Calu3 (cell line): ENCODE data around the gene CEND1. TPM values are rescaled to one million over a fixed set of nuclear protein-coding genes. Genes with fewer than 3 reads are reported as not detected.

Experiments used
- Bru-seq: library from RNA; stranded (reverse); fragments of 400-500 nt; gene quantifications from one replicate; lab custom pipeline; 2021; lab: Mats Ljungman, UMichigan
- BruChase-seq, 2 experiments: library from RNA; stranded (reverse); fragments of 400-500 nt; gene quantifications; one replicate each; lab custom pipeline; 2021; lab: Mats Ljungman, UMichigan
- BruUV-seq: library from RNA; stranded (reverse); fragments of 400-500 nt; replicated peaks from 2 replicates; lab custom pipeline; 2021; lab: Mats Ljungman, UMichigan
- CTCF ChIA-PET: fragments of 300-600 bp; sonication (Branson Sonifier 250); formaldehyde crosslinking; loops from one replicate; lab custom pipeline; 2022; ENCODE audit warnings: antibody characterized with exemption; lab: Charles Lee
- DNase-seq: peaks from one replicate; pipeline ENCODE4 v3.0.0; 2022
- H3K27ac Mint-ChIP-seq: one replicate; pipeline ENCODE4 v1.8.0; 2022; ENCODE audit warnings: mixed read lengths; ENCODE audit not compliant: unreplicated experiment
- H3K27me3 Mint-ChIP-seq: one replicate; pipeline ENCODE4 v1.8.0; 2022; ENCODE audit warnings: mixed read lengths; ENCODE audit not compliant: unreplicated experiment
- H3K36me3 Mint-ChIP-seq: one replicate; pipeline ENCODE4 v1.8.0; 2022; ENCODE audit warnings: mild to moderate bottlenecking, moderate library complexity, mixed read lengths; ENCODE audit not compliant: insufficient read depth, unreplicated experiment
- H3K4me1 Mint-ChIP-seq: one replicate; pipeline ENCODE4 v1.8.0; 2022; ENCODE audit warnings: mild to moderate bottlenecking, low read depth, mixed read lengths; ENCODE audit not compliant: unreplicated experiment
- H3K4me3 Mint-ChIP-seq: one replicate; pipeline ENCODE4 v1.8.0; 2022; ENCODE audit warnings: mild to moderate bottlenecking, low read depth, moderate library complexity, mixed read lengths; ENCODE audit not compliant: unreplicated experiment
- H3K9me3 Mint-ChIP-seq: one replicate; pipeline ENCODE4 v1.8.0; 2022; ENCODE audit warnings: low read depth, mixed read lengths; ENCODE audit not compliant: unreplicated experiment
- CTCF ChIP-seq: fragments of 200-600 bp; IDR thresholded peaks from one replicate; pipeline ENCODE4 v1.8.0; 2022; ENCODE audit warnings: antibody characterized with exemption; ENCODE audit not compliant: unreplicated experiment
- intact Hi-C: fragments of 100-400 bp; cut with micrococcal nuclease; formaldehyde crosslinking; loops from one replicate; pipeline ENCODE4 v1.10.0; 2022; ENCODE audit not compliant: unreplicated experiment
- long read RNA-seq: library from polyadenylated mRNA; stranded (forward); transcript quantifications from one replicate; pipeline ENCODE4 v2.0.0, GENCODE V29; 2022
- total RNA-seq: library from RNA; stranded (reverse); gene quantifications from 2 replicates; pipeline ENCODE4 v1.2.3, GENCODE V29; 2022

CEND1 gene
- total RNA-seq (not detected in 2 replicates), Bru-seq, nascent RNA (not detected), BruChase-seq, experiment 1, labeled RNA remaining after a 6-hour chase (not detected), BruChase-seq, experiment 2, labeled RNA remaining after a 2-hour chase (not detected)
- long read RNA-seq, result 0 reads

DNA sequence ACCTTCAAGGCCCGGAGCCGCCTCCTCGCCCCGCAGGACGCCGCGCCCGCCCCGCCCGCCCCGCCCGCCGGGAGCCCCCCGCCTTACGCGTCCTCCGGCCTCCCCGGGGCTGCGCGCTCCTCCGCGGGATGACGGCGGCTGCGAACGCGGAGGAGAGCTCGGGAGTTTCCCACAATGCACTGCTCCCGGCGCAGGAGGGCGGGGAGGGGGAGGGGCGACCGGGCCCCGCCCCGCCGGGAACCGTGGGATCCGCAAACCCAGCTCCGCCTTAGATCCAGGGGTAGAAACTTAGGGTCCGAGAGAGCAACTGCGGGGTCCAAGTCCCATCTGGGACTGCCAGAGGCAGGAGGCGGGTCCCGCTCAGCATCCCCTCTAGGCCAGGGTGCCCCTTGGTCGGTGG, at the start of gene CEND1:
TSS of gene CEND1 (minus strand) at position 148 of the 400 bp plus-strand sequence. CDS start 1,514 bp downstream, outside the sequence.
- Mint-ChIP-seq H3K27me3 (no peaks in the 10 kb centered on the region), H3K4me3 (no peak within 1 kb of the TSS), H3K4me1 (no peaks in the 10 kb centered on the region), H3K27ac (no peak within 1 kb of the TSS), H3K36me3 (peaks cover 52% of the 10 kb centered on the region), H3K9me3 (no peaks in the 10 kb centered on the region)
- no TSS peak for BruUV-seq
- no peak for DNase-seq
- intact Hi-C loops, result no loop called here
- CTCF ChIA-PET, result interaction anchor here (1.0 to 1.4 kb wide), 2 partner anchors 13 to 14 kb away, joined by 3 to 5 read pairs; no protein-coding TSS in a partner anchor
- TF ChIP-seq CTCF, result no peak

DNA sequence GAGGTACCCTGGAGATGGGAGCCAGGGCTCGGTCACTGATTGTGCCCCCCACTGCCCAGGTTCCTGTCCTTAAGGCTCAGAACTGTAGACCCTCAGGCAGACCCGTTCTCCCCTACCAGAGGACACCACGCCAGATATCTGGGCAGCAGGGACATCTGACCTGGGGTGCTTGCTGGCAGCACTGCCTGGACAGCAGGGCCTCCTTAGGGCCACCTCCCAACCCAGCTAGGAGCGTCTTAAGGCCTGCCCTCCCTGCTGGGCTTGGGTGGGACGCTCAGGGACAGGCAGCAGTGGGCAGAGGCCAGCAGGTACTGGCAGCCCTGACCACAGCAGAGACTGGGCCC, 49.4 kb upstream of the CEND1 start:
- BruUV-seq, result no TSS peak
- no peak for DNase-seq
- H3K27ac Mint-ChIP-seq, result peak overlapping the region; percentile 43
- CTCF ChIA-PET, result no interaction called here
- peaks cover 96% of the 10 kb centered on the region for H3K36me3 Mint-ChIP-seq
- no peak overlapping the region for H3K4me3 Mint-ChIP-seq
- no peaks in the 10 kb centered on the region for H3K27me3 Mint-ChIP-seq
- peaks cover 23% of the 10 kb centered on the region for H3K4me1 Mint-ChIP-seq
- no peak for TF ChIP-seq CTCF
- intact Hi-C loops, result no loop called here
- no peaks in the 10 kb centered on the region for H3K9me3 Mint-ChIP-seq

GRCh38 chr11:838441-839279, 48.8 kb upstream of the CEND1 start:
- Mint-ChIP-seq H3K4me1 (peaks cover 21% of the 10 kb centered on the region), H3K9me3 (no peaks in the 10 kb centered on the region), H3K4me3 (peak overlapping the region; percentile 30), H3K27ac (peak overlapping the region; percentile 43), H3K27me3 (no peaks in the 10 kb centered on the region), H3K36me3 (peaks cover 98% of the 10 kb centered on the region)
- TSS peak; percentile 10 for BruUV-seq
- no peak for DNase-seq
- intact Hi-C loops, result no loop called here
- TF ChIP-seq CTCF, result peak; percentile 45
- CTCF ChIA-PET, result interaction anchor here (1.0 kb wide), 1 partner anchor 14 kb away, joined by 6 read pairs; no protein-coding TSS in a partner anchor

GRCh38 chr11:837990-838307, 48.1 kb upstream of the CEND1 start:
- intact Hi-C loops, result no loop called here
- Mint-ChIP-seq H3K4me1 (peaks cover 15% of the 10 kb centered on the region), H3K9me3 (no peaks in the 10 kb centered on the region), H3K36me3 (peaks cover 98% of the 10 kb centered on the region), H3K27ac (peak overlapping the region; percentile 33), H3K4me3 (peak overlapping the region; percentile 21), H3K27me3 (no peaks in the 10 kb centered on the region)
- TF ChIP-seq CTCF, result no peak
- no peak for DNase-seq
- CTCF ChIA-PET, result interaction anchor here (1.0 kb wide), 1 partner anchor 14 kb away, joined by 6 read pairs; no protein-coding TSS in a partner anchor
- no TSS peak for BruUV-seq
